Activated CD4-positive, alpha-beta T cell treated with anti-CD3 and anti-CD28 coated beads, Interleukin-2, amount 50 U/mL, for 4 hours (primary cell): ENCODE data around the gene WRAP73.

ENCODE experiments used
- DNase-seq, 2 experiments: peaks; one replicate each; pipeline ENCODE4 v3.0.0-alpha.2; 2020

Gene WRAP73

GRCh38 chr1:3649342-3650247 is at the start of gene WRAP73:
Gene WRAP73, minus strand, starts transcription at chr1:3650103. Its CDS starts 104 bp downstream, at chr1:3649999.
- peak; percentile 84 to 89 for DNase-seq

GRCh38 chr1:3699596-3699995 is 49.7 kb upstream of the WRAP73 start:
- DNase-seq, result no peak

- DNase-seq, result no peak
Measured at GRCh38 chr1:3698660-3699408, 48.9 kb upstream of the WRAP73 start.

- no peak for DNase-seq
Measured at GRCh38 chr1:3697810-3698209, 47.9 kb upstream of the WRAP73 start.

- DNase-seq, result no peak
Measured at GRCh38 chr1:3697104-3697503, 47.2 kb upstream of the WRAP73 start.

- DNase-seq, result no peak
Measured at GRCh38 chr1:3696689-3697088, 46.8 kb upstream of the WRAP73 start.

- peak; percentile 18 to 19 for DNase-seq
Measured at GRCh38 chr1:3695326-3696217, 45.7 kb upstream of the WRAP73 start.

- no peak for DNase-seq
Measured at GRCh38 chr1:3693321-3693720, 43.4 kb upstream of the WRAP73 start.

GRCh38 chr1:3692598-3692997 is 42.7 kb upstream of the WRAP73 start:
- DNase-seq, result no peak

- DNase-seq, result no peak
Measured at GRCh38 chr1:3691421-3692204, 41.7 kb upstream of the WRAP73 start.

- no peak for DNase-seq
Measured at GRCh38 chr1:3690282-3691065, 40.6 kb upstream of the WRAP73 start.

GRCh38 chr1:3689138-3689750 is 39.3 kb upstream of the WRAP73 start:
- no peak for DNase-seq

GRCh38 chr1:3688356-3689137 is 38.6 kb upstream of the WRAP73 start:
- no peak for DNase-seq

- no peak for DNase-seq
Measured at GRCh38 chr1:3687504-3687903, 37.6 kb upstream of the WRAP73 start.

- DNase-seq, result no peak
Measured at GRCh38 chr1:3685906-3686305, 36.0 kb upstream of the WRAP73 start.

GRCh38 chr1:3685222-3685621 is 35.3 kb upstream of the WRAP73 start:
- no peak for DNase-seq

- DNase-seq, result no peak
Measured at GRCh38 chr1:3683992-3684391, 34.1 kb upstream of the WRAP73 start.

- no peak for DNase-seq
Measured at GRCh38 chr1:3683197-3683596, 33.3 kb upstream of the WRAP73 start.

GRCh38 chr1:3681898-3682806 is 32.2 kb upstream of the WRAP73 start:
- DNase-seq, result no peak
